Astrocyte of the cerebellum (primary cell): ENCODE measurements around the gene REG3G.
A peak's percentile ranks its signal among the peaks of the same experiment; 100 is the strongest.

Experiments used
- DNase-seq: peaks from one replicate; pipeline ENCODE4 v3.0.0-alpha.2; 2011; ENCODE audit warnings: low read depth
- H3K4me3 ChIP-seq: 2 replicates; pipeline ENCODE4 v1.5.1; 2011; ENCODE audit warnings: mild to moderate bottlenecking, low read depth, low read length, moderate library complexity
- in situ Hi-C: cut with HindIII; loops from 2 replicates; pipeline ENCODE4 v1.10.0; 2017; ENCODE audit warnings: low sequenced_read_pairs
- TF ChIP-seq, protein P1 (sequence below): IDR thresholded peaks from 2 replicates; pipeline ENCODE4 v1.5.1; 2012; ENCODE audit warnings: low read length, low read depth, moderate library complexity, mild to moderate bottlenecking; ENCODE audit errors: missing control alignments

Gene REG3G

DNA sequence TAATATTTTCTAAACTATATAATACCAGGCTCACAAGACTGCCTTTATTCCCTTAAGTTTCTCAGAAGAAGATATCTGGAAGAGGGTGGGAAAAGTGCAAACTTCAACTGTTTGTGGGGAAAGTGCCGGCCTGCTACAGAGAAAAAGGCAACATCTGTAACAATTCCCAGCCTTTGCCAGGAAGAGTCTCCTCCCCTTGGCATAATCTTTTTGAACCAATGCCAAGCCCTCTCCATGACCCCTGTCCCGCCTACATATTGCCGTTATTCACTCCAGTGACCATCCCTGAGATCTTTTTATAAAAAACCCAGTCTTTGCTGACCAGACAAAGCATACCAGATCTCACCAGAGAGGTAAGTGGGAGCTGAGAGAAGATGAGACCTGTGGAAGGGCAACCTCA lies at the start of gene REG3G:
REG3G (plus strand) TSS at position 282 of the 400 bp plus-strand sequence. CDS start 392 bp downstream, outside the sequence.
- no peak for DNase-seq
- in situ Hi-C loops: no loop called here
- TF ChIP-seq, protein P1, sequence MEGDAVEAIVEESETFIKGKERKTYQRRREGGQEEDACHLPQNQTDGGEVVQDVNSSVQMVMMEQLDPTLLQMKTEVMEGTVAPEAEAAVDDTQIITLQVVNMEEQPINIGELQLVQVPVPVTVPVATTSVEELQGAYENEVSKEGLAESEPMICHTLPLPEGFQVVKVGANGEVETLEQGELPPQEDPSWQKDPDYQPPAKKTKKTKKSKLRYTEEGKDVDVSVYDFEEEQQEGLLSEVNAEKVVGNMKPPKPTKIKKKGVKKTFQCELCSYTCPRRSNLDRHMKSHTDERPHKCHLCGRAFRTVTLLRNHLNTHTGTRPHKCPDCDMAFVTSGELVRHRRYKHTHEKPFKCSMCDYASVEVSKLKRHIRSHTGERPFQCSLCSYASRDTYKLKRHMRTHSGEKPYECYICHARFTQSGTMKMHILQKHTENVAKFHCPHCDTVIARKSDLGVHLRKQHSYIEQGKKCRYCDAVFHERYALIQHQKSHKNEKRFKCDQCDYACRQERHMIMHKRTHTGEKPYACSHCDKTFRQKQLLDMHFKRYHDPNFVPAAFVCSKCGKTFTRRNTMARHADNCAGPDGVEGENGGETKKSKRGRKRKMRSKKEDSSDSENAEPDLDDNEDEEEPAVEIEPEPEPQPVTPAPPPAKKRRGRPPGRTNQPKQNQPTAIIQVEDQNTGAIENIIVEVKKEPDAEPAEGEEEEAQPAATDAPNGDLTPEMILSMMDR: no peak
- no peak within 1 kb of the TSS for H3K4me3 ChIP-seq

- DNase-seq: no peak
- no peak overlapping the region for H3K4me3 ChIP-seq
- in situ Hi-C loops: no loop called here
- TF ChIP-seq, protein P1: no peak
Measured at GRCh38 chr2:78977661-78978145, 47.8 kb upstream of the REG3G start.

DNA sequence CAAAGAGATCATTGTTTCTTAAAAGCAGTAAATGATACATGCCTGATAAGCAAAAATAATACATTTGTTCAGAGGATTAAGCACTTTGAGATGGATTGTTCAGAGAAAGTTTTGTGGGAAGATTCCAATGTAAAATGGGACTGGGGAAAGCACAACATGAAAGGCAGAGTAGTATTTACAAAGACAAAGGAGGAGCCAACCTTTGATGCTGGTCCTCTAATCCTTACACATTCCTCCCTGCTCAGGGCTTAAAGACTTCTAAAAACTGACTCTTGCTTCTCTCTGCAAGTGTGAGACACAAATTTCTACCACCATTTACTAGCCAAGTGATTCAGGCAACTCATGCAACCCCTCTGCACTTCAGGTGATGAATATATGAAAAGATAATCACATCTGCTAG lies 47.2 kb upstream of the REG3G start:
- TF ChIP-seq, protein P1: no peak
- in situ Hi-C loops: no loop called here
- H3K4me3 ChIP-seq: no peak overlapping the region
- DNase-seq: no peak

GRCh38 chr2:78979380-78980151 lies 45.9 kb upstream of the REG3G start:
- in situ Hi-C loops: no loop called here
- TF ChIP-seq, protein P1: peak; percentile 82
- H3K4me3 ChIP-seq: no peak overlapping the region
- peak; percentile 39 for DNase-seq

- TF ChIP-seq, protein P1: no peak
- DNase-seq: no peak
- no peak overlapping the region for H3K4me3 ChIP-seq
- in situ Hi-C loops: no loop called here
Measured at GRCh38 chr2:78980152-78980465, 45.4 kb upstream of the REG3G start.

- in situ Hi-C loops: no loop called here
- H3K4me3 ChIP-seq: no peak overlapping the region
- no peak for DNase-seq
- TF ChIP-seq, protein P1: no peak
Measured at GRCh38 chr2:78980871-78981270, 44.6 kb upstream of the REG3G start.
